GM12872 (cell line): ENCODE measurements around the gene FTO.

Experiments used
- CTCF ChIP-seq: IDR thresholded peaks from 3 replicates; pipeline ENCODE4 v1.5.1; 2011; ENCODE audit warnings: low read depth, mild to moderate bottlenecking, low read length, moderate library complexity; ENCODE audit not compliant: insufficient read depth

FTO gene

GRCh38 chr16:54158986-54159385 lies 455.0 kb downstream of the FTO start:
- TF ChIP-seq CTCF, result no peak

- no peak for TF ChIP-seq CTCF
Observed at GRCh38 chr16:54159490-54160080, 455.6 kb downstream of the FTO start.

GRCh38 chr16:54160252-54160860 lies 456.4 kb downstream of the FTO start:
- TF ChIP-seq CTCF, result no peak

GRCh38 chr16:54160939-54161897 lies 457.3 kb downstream of the FTO start:
- no peak for TF ChIP-seq CTCF

- no peak for TF ChIP-seq CTCF
Observed at GRCh38 chr16:54163197-54163843, 459.4 kb downstream of the FTO start.

- no peak for TF ChIP-seq CTCF
Observed at GRCh38 chr16:54164789-54165173, 460.8 kb downstream of the FTO start.
